Kidney epithelial cell (primary cell): Measurements from ENCODE around the gene PDE3A. TPM values are rescaled to one million over a fixed set of nuclear protein-coding genes. Genes with fewer than 3 reads are reported as not detected.

Experiments
- DNase-seq: peaks from one replicate; pipeline ENCODE4 v3.0.0-alpha.2; 2010; ENCODE audit warnings: low read depth
- H3K27me3 ChIP-seq: 2 replicates; pipeline ENCODE4 v1.6.0; 2011; ENCODE audit warnings: low read length; ENCODE audit not compliant: control insufficient read depth, insufficient read depth
- H3K36me3 ChIP-seq: 2 replicates; pipeline ENCODE4 v1.5.1; 2011; ENCODE audit warnings: low read length; ENCODE audit not compliant: control insufficient read depth, insufficient read depth
- H3K4me3 ChIP-seq: 2 replicates; pipeline ENCODE4 v1.5.1; 2011; ENCODE audit warnings: low read depth, mild to moderate bottlenecking, control low read depth, low read length
- CTCF ChIP-seq: IDR thresholded peaks from 2 replicates; pipeline ENCODE4 v1.5.1; 2011; ENCODE audit warnings: mild to moderate bottlenecking, moderate library complexity, low read length, control low read depth, inconsistent platforms; ENCODE audit not compliant: insufficient read depth, poor library complexity, severe bottlenecking
- total RNA-seq: library from RNA; depleted of rRNA; stranded (reverse); fragments of >200 nt; gene quantifications from 2 replicates; pipeline ENCODE4 v1.2.3, GENCODE V29; 2015

The PDE3A gene
- total RNA-seq, 1 donor from 2014 or later, result 1.8 TPM

- no peak for TF ChIP-seq CTCF
- DNase-seq, result no peak
- no peaks in the 10 kb centered on the region for H3K36me3 ChIP-seq
- H3K27me3 ChIP-seq, result no peaks in the 10 kb centered on the region
- H3K4me3 ChIP-seq, result no peak overlapping the region
Measured at GRCh38 chr12:20426191-20426590, 57.9 kb downstream of the PDE3A start.

GRCh38 chr12:20426957-20427356 is 58.6 kb downstream of the PDE3A start:
- no peaks in the 10 kb centered on the region for H3K36me3 ChIP-seq
- no peak overlapping the region for H3K4me3 ChIP-seq
- no peak for TF ChIP-seq CTCF
- no peak for DNase-seq
- no peaks in the 10 kb centered on the region for H3K27me3 ChIP-seq

- DNase-seq, result no peak
- TF ChIP-seq CTCF, result no peak
- no peak overlapping the region for H3K4me3 ChIP-seq
- H3K27me3 ChIP-seq, result no peaks in the 10 kb centered on the region
- H3K36me3 ChIP-seq, result no peaks in the 10 kb centered on the region
Measured at GRCh38 chr12:20429852-20430251, 61.5 kb downstream of the PDE3A start.

- H3K4me3 ChIP-seq, result no peak overlapping the region
- TF ChIP-seq CTCF, result no peak
- no peak for DNase-seq
- H3K36me3 ChIP-seq, result no peaks in the 10 kb centered on the region
- H3K27me3 ChIP-seq, result no peaks in the 10 kb centered on the region
Measured at GRCh38 chr12:20432290-20432689, 64.0 kb downstream of the PDE3A start.

GRCh38 chr12:20434996-20435395 is 66.7 kb downstream of the PDE3A start:
- Histone ChIP-seq H3K36me3 (no peaks in the 10 kb centered on the region), H3K4me3 (no peak overlapping the region), H3K27me3 (no peaks in the 10 kb centered on the region)
- no peak for TF ChIP-seq CTCF
- DNase-seq, result no peak

- H3K27me3 ChIP-seq, result no peaks in the 10 kb centered on the region
- TF ChIP-seq CTCF, result no peak
- no peaks in the 10 kb centered on the region for H3K36me3 ChIP-seq
- H3K4me3 ChIP-seq, result no peak overlapping the region
- DNase-seq, result no peak
Measured at GRCh38 chr12:20436316-20436715, 68.0 kb downstream of the PDE3A start.
